NCI-H146 treated with DMSO at 0.1 percent for 48 hours (cell line): ENCODE data around the gene IRF4.
"Not testable (repeated sequence)": the region's sequence is repeated elsewhere in the genome, so short reads cannot be mapped to it uniquely, and the experiment has no call there.

ENCODE experiments used
- DNase-seq: peaks from one replicate; lab custom pipeline; 2025; ENCODE audit not compliant: unreplicated experiment; lab: John Stamatoyannopoulos, UW

The IRF4 gene

DNA sequence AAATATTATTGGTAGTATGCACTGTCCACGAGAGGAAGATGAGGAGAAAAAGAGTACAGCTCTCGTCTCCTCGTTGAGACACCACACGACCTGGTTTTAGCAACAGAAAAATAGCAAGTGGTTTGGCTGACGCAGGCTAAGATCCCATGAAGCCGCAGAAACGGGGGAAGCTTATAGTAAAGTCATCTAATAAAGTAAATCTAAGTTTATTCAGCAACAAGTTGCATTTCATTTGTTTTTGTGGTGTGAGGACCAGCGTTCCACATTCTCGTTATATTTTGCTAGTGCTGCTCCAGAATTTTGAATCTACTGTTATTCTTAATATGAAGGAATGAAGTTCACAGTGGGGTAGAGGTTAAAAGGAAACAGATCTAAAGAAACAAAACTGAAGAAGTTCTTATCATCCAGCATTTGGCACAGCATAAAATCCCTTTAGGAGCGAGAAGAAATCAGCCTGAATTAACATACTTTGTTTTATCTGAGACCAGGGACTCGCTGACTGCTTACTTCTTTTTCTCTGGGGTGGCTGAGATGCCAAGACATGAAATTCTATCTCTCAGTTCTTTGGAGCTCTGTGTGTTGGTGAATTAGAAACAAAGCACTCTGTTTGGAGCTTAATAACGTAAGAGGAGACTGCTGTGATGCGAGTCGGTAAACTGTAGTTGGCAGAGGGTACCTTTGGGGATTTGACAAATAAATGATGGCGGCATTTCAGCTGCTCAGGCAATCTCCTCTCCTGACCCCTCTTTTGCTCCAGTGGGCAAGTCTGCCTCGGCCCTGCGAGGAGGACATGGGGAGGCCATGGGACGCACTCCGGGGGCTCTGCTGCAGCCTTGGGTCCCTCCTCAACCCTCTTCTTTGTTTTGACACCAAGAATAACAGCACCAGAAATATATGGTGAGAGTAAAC lies 24.9 kb upstream of the IRF4 start:
- no peak for DNase-seq

DNA sequence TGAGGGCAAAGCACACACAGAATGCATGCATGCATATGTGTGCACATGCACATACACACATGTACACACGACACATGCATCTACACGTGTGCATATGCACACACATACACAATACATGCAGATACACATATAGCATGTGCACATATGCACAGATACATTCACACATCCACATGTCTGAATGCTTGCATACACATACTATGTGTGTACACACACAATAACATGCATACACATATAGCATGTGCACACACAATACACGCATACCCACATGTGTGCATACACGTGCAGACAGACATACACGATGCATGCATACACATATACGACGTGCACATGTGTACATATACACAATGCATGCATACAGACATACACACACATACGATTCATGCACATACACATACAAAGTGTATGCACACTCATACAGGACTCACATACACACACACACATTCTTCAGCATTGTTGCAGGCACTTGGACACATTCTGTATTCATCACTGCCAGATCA lies 24.2 kb upstream of the IRF4 start:
- no peak for DNase-seq

DNA sequence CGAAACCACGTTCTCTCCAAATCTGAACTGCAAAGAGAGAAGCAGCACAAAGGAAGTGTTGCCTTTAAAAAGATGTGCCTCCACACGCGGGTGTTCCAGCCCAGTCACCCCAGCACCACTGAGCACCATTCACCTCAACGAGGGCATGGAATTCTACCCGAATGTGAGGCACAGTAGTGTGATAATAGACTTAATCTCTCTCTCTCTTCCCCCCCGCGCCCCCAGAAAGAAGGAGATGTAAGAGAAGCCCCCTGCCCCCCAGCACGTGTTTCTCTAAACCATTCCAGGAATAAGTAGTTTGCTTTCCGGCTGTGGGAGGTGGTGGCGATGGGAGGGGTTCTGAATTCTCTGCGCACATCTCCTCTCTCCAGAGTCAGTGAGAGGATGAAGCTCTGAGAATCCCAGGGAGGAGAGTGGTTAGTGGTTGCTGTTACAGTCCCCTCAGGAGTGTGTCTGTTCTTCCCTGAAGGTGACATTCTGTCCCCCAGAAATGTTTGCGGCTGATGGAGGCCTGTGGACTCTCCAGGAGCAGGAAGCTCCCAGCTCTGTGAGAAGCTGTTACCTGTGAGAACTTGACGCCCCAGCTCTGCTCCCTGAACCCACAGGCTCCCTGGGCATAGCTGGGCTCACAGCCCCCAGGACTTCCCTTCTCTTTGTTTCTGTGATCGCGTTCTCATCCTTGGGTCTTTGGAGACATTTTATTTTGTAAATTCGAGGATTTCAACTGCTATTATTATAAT lies 23.5 kb upstream of the IRF4 start:
- no peak for DNase-seq

DNA sequence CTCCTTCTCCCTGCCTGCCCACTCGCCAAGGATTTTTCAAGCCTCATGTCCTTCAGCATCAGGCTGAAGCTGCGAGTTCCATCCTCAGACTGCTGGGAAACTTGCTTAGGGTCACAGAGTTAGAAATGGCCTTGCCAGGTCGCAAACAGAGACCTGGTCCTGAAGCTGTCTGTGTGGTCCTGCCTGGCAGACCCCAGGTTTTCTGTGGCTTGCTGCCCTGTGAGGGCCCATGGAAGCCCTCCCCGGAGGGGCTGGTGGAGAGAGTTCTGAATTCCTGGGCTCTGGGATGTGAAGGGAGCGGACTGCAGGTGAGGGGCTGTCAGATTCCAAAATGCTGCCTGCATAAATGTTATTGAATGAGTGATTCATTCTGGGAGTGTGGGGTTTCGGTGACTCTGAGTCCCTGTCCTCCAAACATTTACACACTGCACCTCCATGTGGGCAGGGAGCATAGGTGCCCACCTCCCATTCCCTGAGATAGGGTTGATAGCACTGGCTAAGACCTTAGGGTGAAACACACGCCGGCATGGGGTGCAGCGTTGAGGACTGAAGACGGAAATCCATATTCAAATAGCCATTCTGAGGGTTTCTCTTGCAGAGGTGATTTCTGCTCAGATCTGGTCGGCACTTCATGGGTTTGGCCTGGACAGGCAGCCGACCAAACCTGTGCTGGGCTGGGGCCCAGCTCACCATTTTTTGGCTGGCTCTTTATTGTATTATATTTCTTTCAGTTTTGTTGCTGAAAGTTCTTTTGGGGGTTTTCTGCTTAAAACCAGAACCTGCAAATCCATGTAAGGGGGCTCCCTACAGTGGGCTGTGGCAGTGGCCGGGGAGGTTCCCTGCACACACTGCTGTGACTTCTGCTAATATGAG lies 21.8 kb upstream of the IRF4 start:
- DNase-seq = no peak

DNA sequence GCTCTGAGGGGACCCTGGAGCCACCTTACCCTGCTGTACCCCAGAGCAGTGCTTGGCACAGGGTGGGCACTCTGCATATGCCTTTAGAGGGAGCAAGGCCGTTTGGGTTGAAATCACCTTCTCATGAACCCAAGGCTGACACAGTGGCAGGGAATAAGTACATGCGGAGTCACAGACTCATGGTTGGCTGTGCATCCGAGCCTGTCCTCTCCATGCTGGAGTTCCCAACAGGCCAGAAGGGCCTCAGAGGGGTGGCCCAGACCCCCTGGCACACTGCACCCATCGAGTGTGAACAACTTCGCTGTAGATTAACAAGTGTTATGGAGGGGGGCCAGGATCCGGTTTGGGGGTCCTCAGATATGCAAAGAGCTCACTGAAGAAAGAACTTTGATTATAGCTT lies 21.0 kb upstream of the IRF4 start:
- no peak for DNase-seq

DNA sequence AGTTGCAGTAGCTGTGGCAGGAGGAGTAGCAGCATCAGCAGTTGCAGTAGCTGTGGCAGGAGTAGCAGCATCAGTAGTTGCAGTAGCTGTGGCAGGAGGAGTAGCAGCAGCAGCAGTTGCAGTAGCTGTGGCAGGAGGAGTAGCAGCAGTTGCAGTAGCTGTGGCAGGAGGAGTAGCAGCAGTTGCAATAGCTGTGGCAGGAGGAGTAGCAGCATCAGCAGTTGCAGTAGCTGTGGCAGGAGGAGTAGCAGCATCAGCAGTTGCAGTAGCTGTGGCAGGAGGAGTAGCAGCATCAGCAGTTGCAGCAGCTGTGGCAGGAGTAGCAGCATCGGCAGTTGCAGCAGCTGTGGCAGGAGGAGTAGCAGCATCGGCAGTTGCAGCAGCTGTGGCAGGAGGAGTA lies 19.7 kb upstream of the IRF4 start:
- not testable (repeated sequence) for DNase-seq

DNA sequence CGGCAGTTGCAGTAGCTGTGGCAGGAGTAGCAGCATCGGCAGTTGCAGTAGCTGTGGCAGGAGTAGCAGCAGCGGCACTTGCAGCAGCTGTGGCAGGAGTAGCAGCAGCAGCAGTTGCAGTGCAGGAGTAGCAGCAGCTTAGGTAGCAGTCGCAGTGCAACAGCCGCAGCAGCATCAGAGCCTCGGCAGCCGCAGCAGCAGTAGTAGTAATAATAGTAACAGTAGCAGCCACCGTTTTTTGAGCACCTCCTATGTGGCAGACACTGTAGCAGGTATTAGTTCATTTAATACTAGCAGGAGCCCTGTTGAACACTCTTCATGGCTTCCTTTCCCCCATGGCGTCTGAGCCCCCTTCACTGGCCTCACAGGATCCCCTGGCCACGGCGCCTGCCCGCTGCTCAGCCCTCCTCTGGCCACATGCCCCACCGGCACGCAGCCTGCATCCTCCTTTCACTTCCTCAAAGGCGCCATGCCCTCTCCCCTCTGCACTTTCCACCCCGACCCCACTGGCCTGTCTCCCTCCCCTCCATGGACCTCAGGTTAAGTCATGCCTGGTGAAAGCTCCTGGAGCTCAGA lies 19.1 kb upstream of the IRF4 start:
- no peak for DNase-seq

DNA sequence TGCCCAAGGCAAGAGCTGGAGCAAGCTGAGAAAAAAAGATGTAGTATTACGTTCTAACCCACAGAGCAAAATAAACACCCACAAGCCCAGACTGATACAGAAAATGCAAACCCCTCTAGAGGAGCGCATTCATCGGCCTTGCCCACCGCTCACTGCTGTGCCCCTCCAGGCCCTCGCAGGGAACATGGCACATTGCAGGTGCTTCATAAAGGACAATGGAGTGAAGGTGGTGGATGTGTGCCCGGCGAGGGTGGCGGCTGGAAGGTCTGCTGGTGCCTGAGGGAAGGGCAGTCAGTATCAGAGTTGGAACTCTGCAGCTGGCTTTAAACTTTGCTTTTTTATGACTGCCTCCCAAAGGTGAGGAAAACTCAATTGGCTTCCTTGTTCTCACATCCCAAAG lies 18.5 kb upstream of the IRF4 start:
- no peak for DNase-seq

DNA sequence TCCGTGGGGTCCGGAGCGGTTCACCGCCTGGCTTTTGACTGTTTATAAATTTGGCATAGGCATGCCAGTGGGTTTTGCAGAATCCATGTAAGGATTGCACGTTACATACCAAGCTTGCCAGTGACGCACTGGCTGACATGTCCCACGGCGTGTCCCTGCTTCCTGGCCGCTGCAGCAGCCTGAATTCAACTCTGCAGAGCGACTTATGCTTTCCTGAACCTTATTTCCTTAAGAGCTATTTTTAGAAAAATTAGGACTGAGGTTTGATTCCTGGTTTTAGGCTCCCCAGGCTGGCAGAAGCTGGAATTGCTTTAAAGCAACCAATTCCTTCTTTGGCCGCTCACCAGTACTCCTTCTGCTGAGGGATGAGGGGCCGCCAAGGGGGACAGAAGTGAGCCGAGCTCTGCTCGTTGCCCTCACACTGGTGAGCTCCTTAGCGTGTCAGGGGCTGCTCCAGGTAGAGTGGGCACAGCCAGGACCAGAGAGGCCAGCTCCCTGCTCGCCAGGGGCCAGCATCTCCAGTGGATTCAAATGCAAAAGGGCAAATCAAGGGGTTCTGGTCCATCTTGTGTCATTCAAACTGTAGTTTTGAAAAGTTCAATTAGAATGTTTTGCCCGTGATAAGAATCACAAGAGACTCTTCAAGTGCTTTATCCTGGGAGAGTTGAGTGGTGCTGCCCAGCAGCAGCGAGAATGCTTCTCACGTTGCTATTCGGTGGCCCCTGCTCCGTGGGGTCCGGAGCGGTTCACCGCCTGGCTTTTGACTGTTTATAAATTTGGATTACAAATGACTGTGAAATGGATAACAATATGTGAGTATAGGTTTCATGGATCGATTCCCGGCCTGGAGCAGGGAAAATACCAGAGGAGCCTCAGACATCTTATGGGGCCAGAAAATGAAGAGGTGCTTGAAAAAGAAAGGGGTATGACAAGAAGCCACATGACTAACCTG lies 17.5 kb upstream of the IRF4 start:
- DNase-seq = no peak

DNA sequence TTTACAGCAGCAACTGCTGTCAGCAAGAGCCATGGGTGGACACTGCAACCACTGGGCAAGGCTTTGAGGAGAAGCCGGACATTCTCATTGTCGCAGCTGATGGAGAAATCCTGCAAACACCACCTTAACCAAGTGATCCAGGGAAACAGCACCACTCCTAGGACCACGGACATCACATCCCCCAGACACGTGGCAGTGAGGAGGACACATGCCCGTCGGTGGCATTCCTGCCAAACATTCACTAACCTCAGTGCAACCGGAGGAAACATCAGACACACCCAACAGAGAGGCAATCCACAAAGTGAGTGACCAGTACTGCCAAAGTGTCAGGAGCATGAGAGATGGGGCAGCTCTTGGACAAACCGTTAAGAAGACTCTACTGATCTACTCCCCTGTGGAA lies 16.6 kb upstream of the IRF4 start:
- no peak for DNase-seq

DNA sequence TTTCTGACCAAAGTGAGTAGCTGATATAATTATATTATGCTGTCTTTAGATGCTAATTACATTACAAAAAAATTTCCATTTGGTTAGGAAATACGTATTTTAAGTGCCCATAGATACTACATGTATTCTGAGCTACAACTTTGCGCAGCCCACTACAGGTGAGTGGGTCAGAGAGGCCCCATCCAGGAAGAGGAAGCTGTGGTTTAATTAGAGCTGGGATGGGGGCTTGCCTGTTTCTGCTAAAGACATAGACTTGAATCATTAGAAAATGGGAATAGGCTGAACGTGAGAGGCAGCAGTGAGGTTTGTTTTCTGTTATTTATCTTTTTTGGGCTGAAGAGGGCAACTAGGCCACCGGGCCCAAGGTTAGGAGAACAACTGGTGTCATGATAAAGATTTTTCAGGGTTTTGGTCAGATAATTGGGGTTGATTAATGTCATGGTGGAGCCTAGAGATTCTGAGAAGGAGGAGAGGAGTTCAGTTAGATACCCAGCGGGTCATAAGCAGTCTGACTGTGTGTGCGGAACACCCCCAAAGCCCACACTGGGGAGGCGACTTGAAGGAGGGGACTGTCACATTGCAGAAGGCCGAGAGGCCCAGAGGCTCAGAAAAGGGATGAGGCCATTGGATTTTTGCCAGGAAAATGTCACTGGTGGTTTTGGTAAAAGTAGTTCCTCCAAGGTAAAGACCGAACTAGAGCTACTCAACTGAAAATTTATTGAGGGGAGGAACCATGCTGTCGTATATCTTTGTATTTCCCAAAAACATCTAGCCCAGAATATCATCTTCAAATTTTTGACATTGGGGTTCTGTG lies 14.5 kb upstream of the IRF4 start:
- DNase-seq = no peak

DNA sequence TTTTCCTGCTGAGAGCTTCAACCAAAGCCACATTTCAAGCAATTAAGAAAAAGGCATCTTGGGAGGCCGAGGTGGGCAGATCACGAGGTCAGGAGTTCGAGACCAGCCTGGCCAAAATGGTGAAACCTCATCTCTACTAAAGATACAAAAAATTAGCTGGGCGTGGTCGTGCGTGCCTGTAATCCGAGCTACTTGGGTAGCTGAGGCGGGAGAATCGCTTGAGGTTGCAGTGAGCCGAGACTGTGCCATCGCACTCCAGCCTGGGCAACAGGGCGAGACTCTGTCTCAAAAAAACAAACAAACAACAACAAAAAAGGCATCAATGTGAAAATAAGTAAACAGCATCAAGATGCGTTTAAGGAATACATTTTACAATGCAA lies 13.9 kb upstream of the IRF4 start:
- not testable (repeated sequence) for DNase-seq

DNA sequence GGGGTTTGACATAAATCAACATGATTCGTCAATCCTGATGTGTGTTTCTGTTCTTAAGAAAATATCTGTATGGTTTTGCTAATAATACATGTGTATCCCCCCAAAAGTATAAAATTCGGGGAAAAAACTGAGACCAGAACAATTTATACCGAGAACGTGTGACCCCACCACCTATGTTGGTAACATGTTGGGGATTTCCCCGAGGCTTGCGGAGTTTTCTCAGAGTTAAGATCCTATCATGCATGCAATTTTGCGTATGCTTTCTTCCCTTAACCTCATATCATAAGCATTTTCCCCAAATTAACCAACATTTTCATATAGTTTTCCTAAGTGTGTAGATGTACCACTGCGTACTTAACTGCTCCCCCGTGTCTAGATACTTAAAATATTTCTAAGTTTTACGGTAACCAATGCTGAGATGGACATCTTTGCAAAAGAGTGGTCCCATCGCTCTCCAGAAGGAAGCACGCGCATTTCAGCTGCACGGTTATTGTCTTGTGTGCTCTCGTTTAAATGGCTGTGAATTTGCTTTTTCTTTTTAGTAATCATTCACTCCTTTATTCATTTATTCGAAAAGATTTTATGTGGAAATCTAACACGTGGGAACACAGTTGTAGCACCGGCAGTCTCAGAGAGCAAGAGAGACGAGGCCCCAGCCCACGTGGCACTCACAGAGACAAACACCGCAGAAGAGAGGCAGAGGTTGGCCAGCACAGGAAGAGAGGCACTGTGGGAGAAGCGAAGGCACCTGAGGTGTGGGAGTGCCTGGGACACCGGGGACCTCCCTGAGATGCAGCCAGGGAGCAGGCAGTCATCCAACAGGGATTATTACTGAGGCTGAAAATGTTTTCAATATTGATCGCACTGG lies 13.2 kb upstream of the IRF4 start:
- DNase-seq = no peak

DNA sequence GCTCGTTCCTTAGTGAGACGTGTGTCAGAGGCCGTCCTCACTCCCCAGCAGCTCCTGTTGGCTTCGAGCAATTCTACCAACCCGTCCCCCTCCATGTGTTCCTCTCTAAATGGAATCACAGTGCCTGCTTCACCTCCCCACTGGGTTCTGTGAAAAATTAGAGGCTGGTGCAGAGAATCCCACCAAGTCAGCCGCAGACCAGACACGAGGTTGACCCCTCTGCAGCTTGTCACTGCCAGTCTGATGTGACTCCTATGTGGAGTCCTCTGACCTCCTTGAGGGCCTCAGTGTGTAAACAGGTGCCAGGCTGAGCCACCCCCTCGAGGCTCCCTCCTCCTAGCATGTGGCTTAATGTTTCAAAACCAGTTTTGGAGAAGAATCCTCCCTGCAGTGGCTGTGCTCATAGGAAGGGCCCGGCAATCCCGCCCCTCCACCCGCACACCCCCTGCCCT lies 12.6 kb upstream of the IRF4 start:
- no peak for DNase-seq

DNA sequence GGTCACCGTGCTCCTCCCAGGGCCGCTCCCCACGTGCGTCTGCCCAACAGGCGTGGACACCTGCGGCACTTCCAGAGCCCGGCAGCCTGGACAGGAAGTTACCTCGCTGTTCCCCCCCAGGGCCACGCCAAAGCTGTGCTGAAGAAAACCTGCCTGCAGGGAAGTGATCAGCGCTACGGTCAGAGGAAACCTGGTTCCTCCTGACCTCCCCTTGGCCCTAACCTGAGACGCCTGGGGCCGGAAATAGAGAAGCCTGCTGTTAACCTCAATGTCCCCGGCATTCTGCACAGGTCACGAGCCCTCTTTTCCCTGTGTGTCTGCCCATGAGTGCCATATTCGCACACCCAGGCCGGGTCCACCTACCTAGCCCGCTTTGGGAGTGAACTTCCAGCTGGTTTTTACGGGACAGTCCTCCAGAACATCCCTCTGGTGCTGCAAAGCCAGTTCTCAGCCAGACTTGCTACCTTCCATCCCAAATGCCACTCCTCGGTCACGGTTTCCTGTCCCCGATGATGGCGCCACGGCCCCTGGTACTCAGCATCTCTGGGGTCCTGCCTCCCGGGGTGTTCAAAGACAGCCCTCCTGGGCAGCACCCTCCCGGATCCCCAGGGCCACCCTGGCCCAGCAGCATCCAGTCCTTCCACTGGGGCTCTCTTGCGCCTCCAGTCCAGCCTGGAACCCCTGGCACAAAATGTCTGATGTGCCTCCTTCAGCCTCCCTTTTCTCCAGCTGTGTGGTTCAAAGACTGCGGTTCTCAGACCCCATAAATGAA lies 12.0 kb upstream of the IRF4 start:
- DNase-seq = no peak

DNA sequence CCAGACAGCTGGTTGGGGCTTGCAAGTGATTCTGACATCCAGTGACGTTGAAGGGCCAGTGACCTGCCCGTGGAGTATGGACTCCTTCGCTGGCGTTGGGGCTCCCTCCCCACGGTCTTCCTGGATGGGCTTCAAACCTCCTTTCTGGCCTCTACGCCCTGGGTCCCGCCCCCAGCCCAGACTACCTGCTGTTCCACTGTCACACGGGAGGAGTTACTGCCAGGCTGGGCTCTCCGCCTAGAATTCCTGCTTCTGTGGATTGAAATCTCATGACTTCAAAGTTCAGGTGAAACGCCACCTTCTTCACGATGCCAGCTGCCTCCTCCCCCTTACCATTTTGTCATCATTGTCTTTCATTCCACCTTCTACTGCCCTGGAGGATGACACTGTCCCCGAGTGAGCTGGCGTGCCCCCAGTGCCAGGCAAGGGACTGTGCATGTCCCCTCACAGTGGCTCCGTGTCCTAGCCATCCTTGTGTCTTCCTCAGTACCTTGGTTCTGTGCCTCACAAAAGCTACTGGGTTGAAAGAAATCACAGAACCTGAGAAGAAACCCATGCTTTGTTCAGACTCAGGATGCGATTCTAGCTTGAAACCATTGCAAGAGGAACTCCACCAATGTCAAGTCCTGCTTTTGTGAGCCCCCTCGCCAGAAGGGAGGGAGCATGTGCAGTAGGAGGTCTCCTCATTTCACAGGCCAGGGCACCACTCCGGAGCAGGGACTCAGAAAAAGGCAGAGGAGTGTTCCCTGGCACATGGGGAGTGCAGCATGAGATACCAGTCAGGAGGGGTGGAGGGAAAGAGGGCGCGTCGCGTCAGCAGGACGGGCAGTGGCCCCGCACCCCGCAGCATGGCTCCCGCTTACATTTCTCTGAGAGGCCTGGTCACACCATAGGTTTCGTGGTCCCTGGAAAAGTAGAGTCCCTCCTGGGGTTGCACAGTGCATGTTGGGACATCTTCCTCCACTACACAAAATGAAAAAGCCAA lies 11.0 kb upstream of the IRF4 start:
- no peak for DNase-seq
